Gastrocnemius medialis (tissue), 4 donors: Measurements from ENCODE around the gene GMPR.

Source experiments
- CTCF ChIP-seq, 5 experiments: fragments of 450-650 bp in 3 of 5; fragments of 200-600 bp in 2 of 5; sonication (generic) in 2 of 5; IDR thresholded peaks in 4 of 5; conservative IDR thresholded peaks in 1 of 5; 1 replicate in 4 of 5; 2 replicates in 1 of 5; pipeline ENCODE4 v1.5.1; 2016 to 2019; ENCODE audit warnings: antibody characterized with exemption in 5 of 5, mild to moderate bottlenecking in 3 of 5, moderate library complexity in 3 of 5
- POLR2A ChIP-seq, 2 donors: fragments of 450-650 bp; IDR thresholded peaks; one replicate each; pipeline ENCODE4 v1.6.1; 2017; ENCODE audit warnings: antibody characterized with exemption in 2 of 2, mild to moderate bottlenecking in 2 of 2, moderate library complexity in 2 of 2

- no peak for TF ChIP-seq CTCF (IDR thresholded peaks at IDR 0.05 in 4 of 5, conservative IDR thresholded peaks at IDR 0.05 in 1 of 5)
- TF ChIP-seq POLR2A (IDR thresholded peaks at IDR 0.05), result no peak
Observed at GRCh38 chr6:16285467-16286150, 47.2 kb downstream of the GMPR start.
